Right kidney (tissue), 1 donor: Measurements from ENCODE around the gene BBS9.

ENCODE experiments used
- DNase-seq: peaks from one replicate; pipeline ENCODE4 v3.0.0-alpha.2; 2016

BBS9 gene

GRCh38 chr7:33614357-33615117 lies 485.2 kb downstream of the BBS9 start:
- DNase-seq = no peak

- DNase-seq = no peak
These were observed 487.4 kb downstream of the BBS9 start for GRCh38 chr7:33616752-33617151.

GRCh38 chr7:33619264-33619663 lies 489.9 kb downstream of the BBS9 start:
- DNase-seq = no peak

- no peak for DNase-seq
These were observed 493.9 kb downstream of the BBS9 start for GRCh38 chr7:33623267-33623666.

GRCh38 chr7:33624215-33624614 lies 494.9 kb downstream of the BBS9 start:
- no peak for DNase-seq

GRCh38 chr7:33626869-33627268 lies 497.5 kb downstream of the BBS9 start:
- no peak for DNase-seq

GRCh38 chr7:33627741-33628140 lies 498.4 kb downstream of the BBS9 start:
- DNase-seq = no peak

GRCh38 chr7:33628894-33629293 lies 499.5 kb downstream of the BBS9 start:
- DNase-seq = no peak

GRCh38 chr7:33630359-33630758 lies 501.0 kb downstream of the BBS9 start:
- DNase-seq = no peak

- no peak for DNase-seq
These were observed 503.0 kb downstream of the BBS9 start for GRCh38 chr7:33632322-33632721.

- no peak for DNase-seq
These were observed 503.6 kb downstream of the BBS9 start for GRCh38 chr7:33632840-33633525.

- no peak for DNase-seq
These were observed 505.2 kb downstream of the BBS9 start for GRCh38 chr7:33634606-33635005.

GRCh38 chr7:33636359-33636758 lies 507.0 kb downstream of the BBS9 start:
- no peak for DNase-seq

GRCh38 chr7:33639552-33640197 lies 510.3 kb downstream of the BBS9 start:
- DNase-seq = no peak

GRCh38 chr7:33640741-33641140 lies 511.4 kb downstream of the BBS9 start:
- no peak for DNase-seq

GRCh38 chr7:33642312-33642711 lies 512.9 kb downstream of the BBS9 start:
- DNase-seq = no peak

- DNase-seq = no peak
These were observed 514.2 kb downstream of the BBS9 start for GRCh38 chr7:33643530-33643929.

GRCh38 chr7:33644489-33644888 lies 515.1 kb downstream of the BBS9 start:
- no peak for DNase-seq

- no peak for DNase-seq
These were observed 515.7 kb downstream of the BBS9 start for GRCh38 chr7:33645104-33645503.

GRCh38 chr7:33646166-33646565 lies 516.8 kb downstream of the BBS9 start:
- no peak for DNase-seq

GRCh38 chr7:33646891-33647391 lies 517.6 kb downstream of the BBS9 start:
- DNase-seq = no peak

GRCh38 chr7:33649476-33650441 lies 520.4 kb downstream of the BBS9 start:
- no peak for DNase-seq
